Endothelial cell of umbilical vein (primary cell): Measurements from ENCODE around the gene BMPR2. TPM values are rescaled to one million over a fixed set of nuclear protein-coding genes. Genes with fewer than 3 reads are reported as not detected.

ENCODE experiments used
- BruUV-seq: library from RNA; stranded (reverse); fragments of 400-500 nt; replicated peaks from 2 replicates; lab custom pipeline; 2021; lab: Mats Ljungman, UMichigan
- CTCF ChIA-PET: fragments of 300-600, 350-600 bp; sonication (Branson Sonifier 250); formaldehyde crosslinking; loops from one replicate; lab custom pipeline; 2021; ENCODE audit warnings: antibody characterized with exemption, inconsistent platforms; lab: Charles Lee
- POLR2A ChIA-PET: fragments of 300-600, 350-600 bp; sonication (Branson Sonifier 250); formaldehyde crosslinking; loops from one replicate; lab custom pipeline; 2021; ENCODE audit warnings: antibody characterized with exemption, inconsistent platforms; lab: Charles Lee
- DNase-seq: peaks from one replicate; pipeline ENCODE4 v3.0.0-alpha.2; 2011; ENCODE audit warnings: low read depth, low spot score
- FAIRE-seq: peaks from 2 replicates; lab custom pipeline; 2011; peaks lifted over from hg19 to GRCh38; lab: Jason Lieb, UNC
- H2AFZ ChIP-seq: 2 replicates; pipeline ENCODE4 v1.6.0; 2012; ENCODE audit warnings: low read depth, low read length, control low read depth, inconsistent platforms
- H3K27ac ChIP-seq: 2 replicates; pipeline ENCODE4 v1.5.1; 2011; ENCODE audit warnings: low read depth, mild to moderate bottlenecking, control low read depth, low read length, moderate library complexity; ENCODE audit not compliant: insufficient read depth
- H3K27me3 ChIP-seq, 2 experiments: 2 replicates each; pipeline versions ENCODE4 v1.6.0 to v1.6.1; 2011; ENCODE audit warnings: low read length in 2 of 2, mixed read lengths in 1 of 2; ENCODE audit not compliant: control insufficient read depth in 2 of 2, insufficient read depth in 2 of 2
- H3K36me3 ChIP-seq, 2 experiments: 2 replicates in 1 of 2; 3 replicates in 1 of 2; pipeline ENCODE4 v1.5.1; 2011; ENCODE audit warnings: low read length in 2 of 2, mild to moderate bottlenecking in 1 of 2, moderate library complexity in 1 of 2; ENCODE audit not compliant: control insufficient read depth in 2 of 2, insufficient read depth in 2 of 2; ENCODE audit errors: extremely low read depth in 1 of 2
- H3K4me1 ChIP-seq: 3 replicates; pipeline ENCODE4 v1.5.1; 2011; ENCODE audit warnings: mild to moderate bottlenecking, low read length; ENCODE audit not compliant: control insufficient read depth, insufficient read depth; ENCODE audit errors: extremely low read depth
- H3K4me2 ChIP-seq: 2 replicates; pipeline ENCODE4 v1.6.1; 2011; ENCODE audit warnings: low read length, control low read depth, mixed read lengths; ENCODE audit not compliant: insufficient read depth
- H3K4me3 ChIP-seq, 3 experiments: fragments of 200-600 bp in 1 of 3; sonication (generic), shearing (Covaris generic) in 1 of 3; replicated peaks in 1 of 3; 2 replicates each; pipeline ENCODE4 v1.5.1; 2011 to 2016; ENCODE audit warnings: control low read depth in 3 of 3, low read length in 3 of 3, mild to moderate bottlenecking in 2 of 3, inconsistent platforms in 1 of 3, low read depth in 1 of 3, moderate library complexity in 1 of 3; ENCODE audit not compliant: insufficient read depth in 1 of 3
- H3K79me2 ChIP-seq: 2 replicates; pipeline ENCODE4 v1.6.0; 2012; ENCODE audit warnings: low read length, inconsistent platforms; ENCODE audit not compliant: control insufficient read depth, insufficient read depth
- H3K9ac ChIP-seq: replicated peaks from 2 replicates; pipeline ENCODE3; 2011; ENCODE audit warnings: low read length, control low read depth; ENCODE audit not compliant: insufficient read depth; ENCODE audit errors: extremely low read depth
- H3K9me1 ChIP-seq: replicated peaks from 3 replicates; pipeline ENCODE4 v1.6.0; 2011; ENCODE audit warnings: mild to moderate bottlenecking, low read length; ENCODE audit not compliant: control insufficient read depth, insufficient read depth; ENCODE audit errors: extremely low read depth
- H3K9me3 ChIP-seq: replicated peaks from 2 replicates; pipeline ENCODE4 v1.5.1; 2012; ENCODE audit warnings: low read length, inconsistent platforms; ENCODE audit not compliant: control insufficient read depth, insufficient read depth
- H4K20me1 ChIP-seq: replicated peaks from 2 replicates; pipeline ENCODE3; 2011; ENCODE audit warnings: mild to moderate bottlenecking, low read length; ENCODE audit not compliant: control insufficient read depth, insufficient read depth; ENCODE audit errors: extremely low read depth
- EZH2 ChIP-seq: IDR thresholded peaks from 2 replicates; pipeline ENCODE4 v1.6.1; 2012; ENCODE audit warnings: borderline replicate concordance, low read depth, mild to moderate bottlenecking, moderate library complexity, low read length, inconsistent platforms; ENCODE audit not compliant: severe bottlenecking
- FOS ChIP-seq: IDR thresholded peaks from 2 replicates; pipeline ENCODE4 v1.6.1; 2011; ENCODE audit warnings: mild to moderate bottlenecking, low read length, moderate library complexity, borderline replicate concordance; ENCODE audit not compliant: insufficient read depth
- GATA2 ChIP-seq: IDR thresholded peaks from 2 replicates; pipeline ENCODE4 v1.7.0; 2011; ENCODE audit warnings: low read depth, mild to moderate bottlenecking, moderate library complexity, mixed read lengths, low read length; ENCODE audit not compliant: insufficient read length, insufficient read depth
- JUN ChIP-seq: IDR thresholded peaks from 2 replicates; pipeline ENCODE4 v1.6.1; 2011; ENCODE audit warnings: borderline replicate concordance, low read depth; ENCODE audit not compliant: insufficient read length, insufficient read depth
- MAX ChIP-seq: IDR thresholded peaks from 2 replicates; pipeline ENCODE4 v1.6.1; 2011; ENCODE audit not compliant: insufficient read depth, insufficient read length
- MYC ChIP-seq: IDR thresholded peaks from one replicate; pipeline ENCODE4 v1.6.1; 2011; ENCODE audit warnings: mild to moderate bottlenecking, low read depth, low read length
- POLR2A ChIP-seq: IDR thresholded peaks from 2 replicates; pipeline ENCODE4 v1.6.1; 2012; ENCODE audit warnings: low read depth, mild to moderate bottlenecking, control low read depth, low read length
- POLR2AphosphoS5 ChIP-seq: IDR thresholded peaks from 2 replicates; pipeline ENCODE4 v1.6.1; 2012; ENCODE audit warnings: low read depth, mild to moderate bottlenecking, control low read depth, low read length, moderate library complexity; ENCODE audit not compliant: insufficient read depth
- dilution Hi-C: fragments of 300-500 bp; cut with MboI; formaldehyde crosslinking; loops from one replicate; pipeline ENCODE4 v1.15.0; 2019; ENCODE audit warnings: low sequenced_read_pairs; ENCODE audit not compliant: extremely low pct_ligation_motif_present
- intact Hi-C: fragments of 100-400 bp; cut with micrococcal nuclease; formaldehyde crosslinking; loops from one replicate; pipeline ENCODE4 v1.10.0; 2022
- polyA plus RNA-seq, 4 experiments: library from polyadenylated mRNA; depleted of rRNA in 3 of 4; stranded (reverse) in 3 of 4; unstranded in 1 of 4; fragments of >200 nt; gene quantifications; 2 replicates each; pipeline versions ENCODE4 v1.2.1 to v1.2.3, GENCODE V29; 2011 to 2012; ENCODE audit warnings: missing spikeins in 1 of 4
- total RNA-seq: library from RNA; stranded (reverse); gene quantifications from 2 replicates; pipeline ENCODE4 v1.2.3, GENCODE V29; 2021
- TF ChIP-seq, protein P1 (sequence below), 2 donors: IDR thresholded peaks; 1 replicate in 1 of 2; 2 replicates in 1 of 2; pipeline ENCODE4 v1.5.1; 2011; ENCODE audit warnings: low read length in 2 of 2, mild to moderate bottlenecking in 2 of 2, moderate library complexity in 2 of 2, control low read depth in 1 of 2, inconsistent platforms in 1 of 2, low read depth in 1 of 2; ENCODE audit not compliant: insufficient read depth in 1 of 2; ENCODE audit errors: extremely low read depth in 1 of 2

BMPR2 gene
- total and polyA plus RNA-seq, 2 donors (not counting 3 experiments of a cell fraction or from before 2014, with no cell fraction given), result 35.8 to 113 TPM

- no peak overlapping the region for H3K4me3 ChIP-seq
- FAIRE-seq, result peak; percentile 76
- H4K20me1 ChIP-seq, result no peaks in the 10 kb centered on the region
- peak; percentile 19 for DNase-seq
- H3K9ac ChIP-seq, result no peak overlapping the region
- CTCF ChIA-PET, result interaction anchor here (1.3 to 2.1 kb wide), 2 partner anchors 9 to 21 kb away, joined by 5 to 6 read pairs; no protein-coding TSS in a partner anchor
- no peaks in the 10 kb centered on the region for H3K27me3 ChIP-seq
- no peaks in the 10 kb centered on the region for H3K79me2 ChIP-seq
- no peak overlapping the region for H2AFZ ChIP-seq
- H3K9me3 ChIP-seq, result no peaks in the 10 kb centered on the region
- H3K36me3 ChIP-seq, result no peaks in the 10 kb centered on the region
- no TSS peak for BruUV-seq
- no peak overlapping the region for H3K4me2 ChIP-seq
- H3K4me1 ChIP-seq, result peaks cover 31% of the 10 kb centered on the region
- no peaks in the 10 kb centered on the region for H3K9me1 ChIP-seq
- dilution Hi-C loops (no loop called here), intact Hi-C loops (no loop called here)
- POLR2A ChIA-PET, result no interaction called here
- no peak for TF ChIP-seq MYC
- no peak for TF ChIP-seq GATA2
- TF ChIP-seq POLR2AphosphoS5, result no peak
- no peak for TF ChIP-seq EZH2
- TF ChIP-seq MAX, result no peak
- TF ChIP-seq FOS, result no peak
- no peak for TF ChIP-seq JUN
- TF ChIP-seq POLR2A, result no peak
- TF ChIP-seq, protein P1, sequence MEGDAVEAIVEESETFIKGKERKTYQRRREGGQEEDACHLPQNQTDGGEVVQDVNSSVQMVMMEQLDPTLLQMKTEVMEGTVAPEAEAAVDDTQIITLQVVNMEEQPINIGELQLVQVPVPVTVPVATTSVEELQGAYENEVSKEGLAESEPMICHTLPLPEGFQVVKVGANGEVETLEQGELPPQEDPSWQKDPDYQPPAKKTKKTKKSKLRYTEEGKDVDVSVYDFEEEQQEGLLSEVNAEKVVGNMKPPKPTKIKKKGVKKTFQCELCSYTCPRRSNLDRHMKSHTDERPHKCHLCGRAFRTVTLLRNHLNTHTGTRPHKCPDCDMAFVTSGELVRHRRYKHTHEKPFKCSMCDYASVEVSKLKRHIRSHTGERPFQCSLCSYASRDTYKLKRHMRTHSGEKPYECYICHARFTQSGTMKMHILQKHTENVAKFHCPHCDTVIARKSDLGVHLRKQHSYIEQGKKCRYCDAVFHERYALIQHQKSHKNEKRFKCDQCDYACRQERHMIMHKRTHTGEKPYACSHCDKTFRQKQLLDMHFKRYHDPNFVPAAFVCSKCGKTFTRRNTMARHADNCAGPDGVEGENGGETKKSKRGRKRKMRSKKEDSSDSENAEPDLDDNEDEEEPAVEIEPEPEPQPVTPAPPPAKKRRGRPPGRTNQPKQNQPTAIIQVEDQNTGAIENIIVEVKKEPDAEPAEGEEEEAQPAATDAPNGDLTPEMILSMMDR (IDR thresholded peaks at IDR 0.05; ENCODE audit: extremely low read depth in 1 of 2, insufficient read depth in 1 of 2, low read depth in 1 of 2, low read length in 2 of 2), result no peak
- no peak overlapping the region for H3K27ac ChIP-seq
These were observed 39.0 kb upstream of the BMPR2 start for GRCh38 chr2:202337151-202337550.
